ENCODE data around the gene SNRPA. TPM values are rescaled to one million over a fixed set of nuclear protein-coding genes. Genes with fewer than 3 reads are reported as not detected.
A peak's percentile ranks its signal among the peaks of the same experiment; 100 is the strongest.

SNRPA gene
- polyA plus RNA-seq (2012; rRNA removed) = 69.5 and 121 TPM in 2 replicates
- polyA plus RNA-seq (2012; cell fraction: cytosol; rRNA removed) = 64.4 and 91.0 TPM in 2 replicates
- 274 and 286 TPM in 2 replicates for polyA plus RNA-seq (2012; cell fraction: nucleus; rRNA removed)

DNA sequence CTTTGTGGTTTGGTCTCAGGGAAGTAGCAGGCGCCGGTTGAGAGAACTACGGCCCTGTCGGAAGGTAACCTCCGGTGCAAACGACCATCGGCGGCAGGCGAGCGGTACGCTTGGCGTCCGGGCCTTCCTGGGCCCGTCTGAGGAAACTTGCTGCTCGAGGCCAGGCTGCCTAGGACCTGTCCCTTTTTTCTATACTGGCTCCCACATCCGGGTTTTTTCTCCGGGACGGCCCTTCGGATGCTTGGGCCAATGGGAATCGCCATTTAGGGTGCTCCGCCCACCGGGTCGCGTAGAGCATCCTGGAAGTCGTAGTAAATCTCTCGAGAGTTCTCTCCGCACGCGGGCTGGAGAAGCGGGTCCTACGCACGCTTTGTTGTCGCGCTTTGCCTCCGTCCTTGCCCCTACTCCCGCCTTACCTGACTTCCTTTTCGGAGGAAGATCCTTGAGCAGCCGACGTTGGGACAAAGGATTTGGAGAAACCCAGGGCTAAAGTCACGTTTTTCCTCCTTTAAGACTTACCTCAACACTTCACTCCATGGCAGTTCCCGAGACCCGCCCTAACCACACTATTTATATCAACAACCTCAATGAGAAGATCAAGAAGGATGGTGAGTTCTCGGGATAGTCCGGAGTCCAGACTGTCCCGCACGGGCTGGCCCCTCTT, at the start of gene SNRPA:
Gene SNRPA, plus strand, starts transcription at position 330 of the 664 bp plus-strand sequence. Its CDS starts 206 bp downstream, at position 536.
- Histone ChIP-seq H3K36me3 (replicated peaks in 1 of 2; ENCODE audit: control insufficient read depth in 1 of 2, insufficient read depth in 2 of 2, low read length in 1 of 2) (peaks cover 0 to 10% of the 10 kb centered on the region in 2 experiments), H4K20me1 (ENCODE audit: insufficient read depth) (peaks cover 21% of the 10 kb centered on the region), H3K27me3 (ENCODE audit: insufficient read depth) (no peaks in the 10 kb centered on the region), H3K9me2 (no peaks in the 10 kb centered on the region), H3K4me3 (ENCODE audit: low read depth in 2 of 2, low read length in 1 of 2) (peak within 1 kb of the TSS; percentile 74 to 75), H3K4me1 (ENCODE audit: control insufficient read depth in 1 of 2, insufficient read depth in 2 of 2, low read depth in 1 of 2, low read length in 1 of 2) (peaks cover 14 to 25% of the 10 kb centered on the region in 2 experiments; a peak in 2 of 4 replicates), H3K9ac (peak within 1 kb of the TSS; percentile 88), H3K27ac (ENCODE audit: low read depth in 2 of 2, low read length in 1 of 2) (peak within 1 kb of the TSS; percentile 81 to 88), H2AFZ (ENCODE audit: low read depth) (peak within 1 kb of the TSS; percentile 75; the same call in 1 of the 2 replicates), H3K9me3 (no peaks in the 10 kb centered on the region), H3K4me2 (peak within 1 kb of the TSS; percentile 90), H3K79me2 (ENCODE audit: insufficient read depth) (peaks cover 64% of the 10 kb centered on the region), H3F3A (replicated peaks; ENCODE audit: insufficient read depth) (no peaks in the 10 kb centered on the region)
- peak; percentile 90 for DNase-seq
- TF ChIP-seq, protein P1, sequence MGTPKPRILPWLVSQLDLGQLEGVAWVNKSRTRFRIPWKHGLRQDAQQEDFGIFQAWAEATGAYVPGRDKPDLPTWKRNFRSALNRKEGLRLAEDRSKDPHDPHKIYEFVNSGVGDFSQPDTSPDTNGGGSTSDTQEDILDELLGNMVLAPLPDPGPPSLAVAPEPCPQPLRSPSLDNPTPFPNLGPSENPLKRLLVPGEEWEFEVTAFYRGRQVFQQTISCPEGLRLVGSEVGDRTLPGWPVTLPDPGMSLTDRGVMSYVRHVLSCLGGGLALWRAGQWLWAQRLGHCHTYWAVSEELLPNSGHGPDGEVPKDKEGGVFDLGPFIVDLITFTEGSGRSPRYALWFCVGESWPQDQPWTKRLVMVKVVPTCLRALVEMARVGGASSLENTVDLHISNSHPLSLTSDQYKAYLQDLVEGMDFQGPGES (IDR thresholded peaks at IDR 0.05; ENCODE audit: low read depth, low read length) = no peak
- no peak for TF ChIP-seq YY1 (IDR thresholded peaks at IDR 0.05; ENCODE audit: low read depth)
- TF ChIP-seq GATA2 (CRISPR knock-in tag; IDR thresholded peaks at IDR 0.05) = no peak
- peak; percentile 85 for TF ChIP-seq POLR2AphosphoS5 (IDR thresholded peaks at IDR 0.05; ENCODE audit: low read depth, low read length)
- TF ChIP-seq NRF1 (IDR thresholded peaks at IDR 0.05; ENCODE audit: low read depth, low read length) = 0 out of 2 replicates have a peak, but pooled peaks have one; percentile 5
- TF ChIP-seq, protein P2, sequence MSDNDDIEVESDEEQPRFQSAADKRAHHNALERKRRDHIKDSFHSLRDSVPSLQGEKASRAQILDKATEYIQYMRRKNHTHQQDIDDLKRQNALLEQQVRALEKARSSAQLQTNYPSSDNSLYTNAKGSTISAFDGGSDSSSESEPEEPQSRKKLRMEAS (IDR thresholded peaks at IDR 0.05; ENCODE audit: low read depth) = peak; percentile 96
- TF ChIP-seq CHD2 (IDR thresholded peaks at IDR 0.05; ENCODE audit: low read length, partially characterized antibody) = peak; percentile 93
- no peak for TF ChIP-seq FOXM1 (IDR thresholded peaks at IDR 0.05; ENCODE audit: low read depth)
- TF ChIP-seq, protein P3, sequence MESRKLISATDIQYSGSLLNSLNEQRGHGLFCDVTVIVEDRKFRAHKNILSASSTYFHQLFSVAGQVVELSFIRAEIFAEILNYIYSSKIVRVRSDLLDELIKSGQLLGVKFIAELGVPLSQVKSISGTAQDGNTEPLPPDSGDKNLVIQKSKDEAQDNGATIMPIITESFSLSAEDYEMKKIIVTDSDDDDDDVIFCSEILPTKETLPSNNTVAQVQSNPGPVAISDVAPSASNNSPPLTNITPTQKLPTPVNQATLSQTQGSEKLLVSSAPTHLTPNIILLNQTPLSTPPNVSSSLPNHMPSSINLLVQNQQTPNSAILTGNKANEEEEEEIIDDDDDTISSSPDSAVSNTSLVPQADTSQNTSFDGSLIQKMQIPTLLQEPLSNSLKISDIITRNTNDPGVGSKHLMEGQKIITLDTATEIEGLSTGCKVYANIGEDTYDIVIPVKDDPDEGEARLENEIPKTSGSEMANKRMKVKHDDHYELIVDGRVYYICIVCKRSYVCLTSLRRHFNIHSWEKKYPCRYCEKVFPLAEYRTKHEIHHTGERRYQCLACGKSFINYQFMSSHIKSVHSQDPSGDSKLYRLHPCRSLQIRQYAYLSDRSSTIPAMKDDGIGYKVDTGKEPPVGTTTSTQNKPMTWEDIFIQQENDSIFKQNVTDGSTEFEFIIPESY (IDR thresholded peaks at IDR 0.05; ENCODE audit: borderline replicate concordance, low read depth) = peak; percentile 93
- TF ChIP-seq NFIC (IDR thresholded peaks at IDR 0.05; ENCODE audit: borderline replicate concordance) = no peak
- TF ChIP-seq TAF1 (IDR thresholded peaks at IDR 0.05; ENCODE audit: borderline replicate concordance, low read depth, low read length) = peak; percentile 66; the same call in 1 of the 2 replicates
- peak; percentile 96 for TF ChIP-seq MXI1 (IDR thresholded peaks at IDR 0.05; ENCODE audit: low read depth, low read length)
- TF ChIP-seq ELF1 (IDR thresholded peaks at IDR 0.05) = peak; percentile 84
- CTCF ChIA-PET = interaction anchor here (1.1 to 3.0 kb wide), 2 partner anchors 55 to 88 kb away, joined by 6 to 18 read pairs; no protein-coding TSS in a partner anchor
- POLR2A ChIA-PET = interaction anchor here (0.6 to 1.5 kb wide), 8 partner anchors 26 to 518 kb away, joined by 3 to 20 read pairs (median 6); partner anchors contain the start of genes COQ8B, EGLN2, ITPKC and RAB4B
- 2% methylated on average over 31 of the region's 46 CpGs for WGBS (ENCODE audit: low lambda C conversion rate)
